ENCODE data around the gene KAZN. TPM values are rescaled to one million over a fixed set of nuclear protein-coding genes. Genes with fewer than 3 reads are reported as not detected.

The KAZN gene
- total and polyA plus RNA-seq, 2 of the 8 experiments (the other 6 are each of a cell fraction or from before 2014, with no cell fraction given) = 3.7 to 11.8 TPM

- H4K8ac ChIP-seq (ENCODE audit: extremely low read depth, insufficient read depth, low read length) = no peak overlapping the region
- H3K79me1 ChIP-seq (ENCODE audit: low read depth, low read length) = no peaks in the 10 kb centered on the region
- no peak overlapping the region for H2BK5ac ChIP-seq (ENCODE audit: low read depth, low read length)
- no peak overlapping the region for H3K23ac ChIP-seq (ENCODE audit: insufficient read length)
- no peak overlapping the region for H4K5ac ChIP-seq (ENCODE audit: insufficient read length, low read depth, low read length)
- peaks cover 9% of the 10 kb centered on the region; the same call in 1 of the 2 replicates for H3K23me2 ChIP-seq (ENCODE audit: low read depth, low read length)
- TF ChIP-seq SP1 (IDR thresholded peaks at IDR 0.05; ENCODE audit: low read depth, low read length) (no peak), SIX5 (IDR thresholded peaks at IDR 0.05; ENCODE audit: low read depth, low read length) (no peak), YY1 (IDR thresholded peaks at IDR 0.05; ENCODE audit: low read depth, low read length) (no peak), MAFK (IDR thresholded peaks at IDR 0.05; ENCODE audit: low read depth, low read length) (no peak), CREB1 (IDR thresholded peaks at IDR 0.05) (no peak)
- peak overlapping the region; percentile 41 to 42; a peak in 1 of 4 replicates for H3K4me2 ChIP-seq (ENCODE audit: insufficient read depth in 1 of 2, low read depth in 2 of 2, low read length in 2 of 2)
- no peaks in the 10 kb centered on the region for H4K20me1 ChIP-seq (replicated peaks in 1 of 2; ENCODE audit: control insufficient read depth in 1 of 2, insufficient read depth in 2 of 2, low read length in 2 of 2)
- H3K4me3 ChIP-seq (ENCODE audit: extremely low read depth in 1 of 4, insufficient read depth in 2 of 4, low read depth in 3 of 4, low read length in 4 of 4) = no peak overlapping the region
- peaks cover 8 to 18% (median 14%) of the 10 kb centered on the region in 4 experiments; a peak in 6 of 7 replicates for H3K27me3 ChIP-seq (replicated peaks in 1 of 4; ENCODE audit: control insufficient read depth in 3 of 4, extremely low read depth in 1 of 4, insufficient read depth in 3 of 4, low read length in 3 of 4)
- 66% methylated on average over 5 of the region's 5 CpGs; no CpG with 5 or more reads in 1 of the 2 experiments for WGBS, 2 experiments (ENCODE audit: extremely low coverage in 1 of 2, insufficient coverage in 1 of 2, insufficient read length in 1 of 2, insufficient replicate concordance in 2 of 2, low coverage in 1 of 2, low lambda C conversion rate in 2 of 2, missing lambda C conversion rate in 1 of 2)
- H2BK120ac ChIP-seq (replicated peaks; ENCODE audit: low read depth, low read length) = no peak overlapping the region
- no peak for FAIRE-seq
- H2BK15ac ChIP-seq (ENCODE audit: low read length) = no peak overlapping the region
- no peak overlapping the region for H3K56ac ChIP-seq (replicated peaks; ENCODE audit: insufficient read length, low read depth, low read length)
- peaks cover 13 to 40% (median 23%) of the 10 kb centered on the region in 4 experiments for H3K4me1 ChIP-seq (replicated peaks in 1 of 4; ENCODE audit: control insufficient read depth in 3 of 4, insufficient read depth in 4 of 4, low read length in 3 of 4)
- no peaks in the 10 kb centered on the region for H3K79me2 ChIP-seq (ENCODE audit: control insufficient read depth in 1 of 2, insufficient read depth in 2 of 2, low read length in 2 of 2)
- no peak overlapping the region for H3K27ac ChIP-seq (ENCODE audit: low read depth, low read length)
- H2AK5ac ChIP-seq (ENCODE audit: low read depth, low read length) = peak overlapping the region; percentile 30
- no peaks in the 10 kb centered on the region for H3K9me3 ChIP-seq (ENCODE audit: insufficient read depth in 2 of 2, low read depth in 1 of 2, low read length in 1 of 2)
- ChIA-PET CTCF (ENCODE audit: partially characterized antibody) (interaction anchor here (0.6 to 1.1 kb wide), 4 partner anchors 13 to 483 kb away, joined by 3 to 4 read pairs (median 3); no protein-coding TSS in a partner anchor), POLR2A (ENCODE audit: partially characterized antibody) (no interaction called here)
- no peak overlapping the region for H2BK20ac ChIP-seq (ENCODE audit: low read length)
- no peaks in the 10 kb centered on the region for H3K36me3 ChIP-seq (ENCODE audit: control insufficient read depth in 2 of 4, insufficient read depth in 4 of 4, low read length in 3 of 4)
- H3K9ac ChIP-seq (replicated peaks in 1 of 4; ENCODE audit: extremely low read depth in 1 of 4, low read depth in 3 of 4, low read length in 3 of 4) = no peak overlapping the region
- no peak overlapping the region for H3K14ac ChIP-seq (ENCODE audit: insufficient read length)
- DNase-seq (ENCODE audit: low read depth in 1 of 2, low spot score in 2 of 2) = no peak
- H4K91ac ChIP-seq (replicated peaks; ENCODE audit: insufficient read length, low read length) = no peak overlapping the region
- H3K4ac ChIP-seq (replicated peaks; ENCODE audit: insufficient read length, low read depth, low read length) = no peak overlapping the region
- no peak overlapping the region for H3K18ac ChIP-seq (ENCODE audit: extremely low read depth, low read length)
- H2AFZ ChIP-seq (ENCODE audit: low read length) = no peak overlapping the region
- 0 out of 2 replicates have a peak overlapping the region, but pooled peaks have one; percentile 41 for H2BK12ac ChIP-seq (ENCODE audit: low read depth, low read length)
Measured at GRCh38 chr1:14594045-14594444, 4.4 kb upstream of the KAZN start.
